GM10266 (cell line): ENCODE results near the gene ZNF776.
"Not testable (repeated sequence)": the region's sequence is repeated elsewhere in the genome, so short reads cannot be mapped to it uniquely, and the experiment has no call there.

Experiments used
- DNase-seq: peaks from one replicate; pipeline ENCODE4 v3.0.0; 2012; ENCODE audit errors: extremely low spot score
- CTCF ChIP-seq: IDR thresholded peaks from 2 replicates; pipeline ENCODE4 v1.5.1; 2012; ENCODE audit warnings: mild to moderate bottlenecking, low read depth; ENCODE audit not compliant: control insufficient read depth, insufficient read depth; ENCODE audit errors: missing control alignments

Gene ZNF776

GRCh38 chr19:57719424-57719823, 27.2 kb upstream of the ZNF776 start:
- no peak for DNase-seq
- TF ChIP-seq CTCF = no peak

GRCh38 chr19:57719901-57720519, 26.6 kb upstream of the ZNF776 start:
- no peak for DNase-seq
- no peak for TF ChIP-seq CTCF

- no peak for TF ChIP-seq CTCF
- no peak for DNase-seq
Observed at GRCh38 chr19:57720878-57721277, 25.7 kb upstream of the ZNF776 start.

- DNase-seq = not testable (repeated sequence)
- TF ChIP-seq CTCF = peak; percentile 42
Observed at GRCh38 chr19:57738320-57738719, 8.3 kb upstream of the ZNF776 start.

- DNase-seq = not testable (repeated sequence)
Observed at GRCh38 chr19:57738770-57739169, 7.8 kb upstream of the ZNF776 start.

GRCh38 chr19:57747472-57747807, 825 bp downstream of the ZNF776 start:
- no peak for TF ChIP-seq CTCF
- DNase-seq = no peak

GRCh38 chr19:57748029-57748428, 1.4 kb downstream of the ZNF776 start:
- DNase-seq = no peak
- no peak for TF ChIP-seq CTCF

GRCh38 chr19:57754091-57754673, 7.6 kb downstream of the ZNF776 start:
- no peak for DNase-seq
- TF ChIP-seq CTCF = no peak
